Measurements from ENCODE around the gene GUCA2A.

- no peak for TF ChIP-seq CTCF (IDR thresholded peaks at IDR 0.05; ENCODE audit: insufficient read depth, low read depth, low read length)
- no peak for TF ChIP-seq EZH2 (IDR thresholded peaks at IDR 0.05; ENCODE audit: insufficient read depth, low read length)
Measured at GRCh38 chr1:42144711-42145388, 19.7 kb downstream of the GUCA2A start.

All from astrocyte (in vitro differentiated cells and primary cell).